Retinal pigment epithelial cell (primary cell): ENCODE data around the gene XPO4.

Source experiments
- DNase-seq: peaks from one replicate; pipeline ENCODE4 v3.0.0-alpha.2; 2010; ENCODE audit warnings: low read depth
- H3K4me3 ChIP-seq: 2 replicates; pipeline ENCODE4 v1.5.1; 2011; ENCODE audit warnings: mild to moderate bottlenecking, low read length, control low read depth, moderate library complexity
- TF ChIP-seq, protein P1 (sequence below): conservative IDR thresholded peaks from 2 replicates; pipeline ENCODE4 v1.5.1; 2011; ENCODE audit warnings: low read depth, low read length, control low read depth, inconsistent platforms

Gene XPO4

DNA sequence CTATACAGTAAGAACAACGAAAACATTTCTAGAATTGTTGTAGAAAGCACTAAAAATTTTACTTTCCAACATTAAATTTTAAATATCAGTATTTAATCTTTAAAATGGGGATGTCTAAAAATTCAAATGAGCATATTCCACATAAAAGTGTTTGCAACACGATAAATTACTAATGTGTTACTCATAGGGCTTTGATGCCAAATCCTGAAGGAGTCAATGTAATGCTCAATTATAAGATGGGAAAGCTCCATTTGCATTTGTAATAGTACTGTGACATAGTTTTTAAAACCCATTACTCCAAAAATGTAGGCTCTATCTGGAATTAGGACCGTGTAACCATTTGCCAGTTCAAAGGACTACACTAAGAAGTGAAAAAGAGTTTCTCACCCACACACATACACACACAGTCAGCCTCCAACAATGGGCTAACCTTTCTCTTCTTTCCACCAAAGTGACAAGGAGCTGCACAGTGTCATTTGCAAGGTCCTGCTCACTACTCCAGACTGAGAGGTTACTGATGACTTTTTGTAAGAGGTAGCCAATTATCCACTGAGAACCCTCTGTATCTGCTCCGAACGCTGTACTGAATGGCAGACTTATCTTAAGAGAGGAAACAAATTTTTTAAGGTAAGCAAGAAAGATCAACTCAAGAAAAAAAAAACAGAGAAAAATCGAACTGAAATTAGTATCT, 102.7 kb downstream of the XPO4 start:
- DNase-seq = no peak
- H3K4me3 ChIP-seq = no peak overlapping the region
- TF ChIP-seq, protein P1, sequence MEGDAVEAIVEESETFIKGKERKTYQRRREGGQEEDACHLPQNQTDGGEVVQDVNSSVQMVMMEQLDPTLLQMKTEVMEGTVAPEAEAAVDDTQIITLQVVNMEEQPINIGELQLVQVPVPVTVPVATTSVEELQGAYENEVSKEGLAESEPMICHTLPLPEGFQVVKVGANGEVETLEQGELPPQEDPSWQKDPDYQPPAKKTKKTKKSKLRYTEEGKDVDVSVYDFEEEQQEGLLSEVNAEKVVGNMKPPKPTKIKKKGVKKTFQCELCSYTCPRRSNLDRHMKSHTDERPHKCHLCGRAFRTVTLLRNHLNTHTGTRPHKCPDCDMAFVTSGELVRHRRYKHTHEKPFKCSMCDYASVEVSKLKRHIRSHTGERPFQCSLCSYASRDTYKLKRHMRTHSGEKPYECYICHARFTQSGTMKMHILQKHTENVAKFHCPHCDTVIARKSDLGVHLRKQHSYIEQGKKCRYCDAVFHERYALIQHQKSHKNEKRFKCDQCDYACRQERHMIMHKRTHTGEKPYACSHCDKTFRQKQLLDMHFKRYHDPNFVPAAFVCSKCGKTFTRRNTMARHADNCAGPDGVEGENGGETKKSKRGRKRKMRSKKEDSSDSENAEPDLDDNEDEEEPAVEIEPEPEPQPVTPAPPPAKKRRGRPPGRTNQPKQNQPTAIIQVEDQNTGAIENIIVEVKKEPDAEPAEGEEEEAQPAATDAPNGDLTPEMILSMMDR = no peak

DNA sequence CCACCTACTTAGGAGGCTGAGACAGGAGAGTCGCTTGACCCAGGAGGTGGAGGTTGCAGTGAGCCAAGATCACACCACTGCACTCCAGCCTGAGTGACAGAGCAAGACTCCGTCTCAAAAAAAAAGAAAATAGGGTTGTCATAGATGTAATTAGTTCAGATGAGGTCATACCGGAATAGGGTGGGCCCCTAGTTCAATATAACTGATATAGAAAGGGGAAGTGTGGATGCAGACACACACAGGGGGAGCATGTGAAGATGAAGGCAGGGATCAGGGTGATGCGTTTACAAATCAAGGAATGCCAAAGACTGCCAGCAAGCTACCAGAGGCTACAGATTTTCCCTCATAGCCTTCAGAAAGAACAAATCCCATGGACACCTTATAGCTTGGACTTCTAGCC, 104.5 kb downstream of the XPO4 start:
- TF ChIP-seq, protein P1 = no peak
- DNase-seq = no peak

DNA sequence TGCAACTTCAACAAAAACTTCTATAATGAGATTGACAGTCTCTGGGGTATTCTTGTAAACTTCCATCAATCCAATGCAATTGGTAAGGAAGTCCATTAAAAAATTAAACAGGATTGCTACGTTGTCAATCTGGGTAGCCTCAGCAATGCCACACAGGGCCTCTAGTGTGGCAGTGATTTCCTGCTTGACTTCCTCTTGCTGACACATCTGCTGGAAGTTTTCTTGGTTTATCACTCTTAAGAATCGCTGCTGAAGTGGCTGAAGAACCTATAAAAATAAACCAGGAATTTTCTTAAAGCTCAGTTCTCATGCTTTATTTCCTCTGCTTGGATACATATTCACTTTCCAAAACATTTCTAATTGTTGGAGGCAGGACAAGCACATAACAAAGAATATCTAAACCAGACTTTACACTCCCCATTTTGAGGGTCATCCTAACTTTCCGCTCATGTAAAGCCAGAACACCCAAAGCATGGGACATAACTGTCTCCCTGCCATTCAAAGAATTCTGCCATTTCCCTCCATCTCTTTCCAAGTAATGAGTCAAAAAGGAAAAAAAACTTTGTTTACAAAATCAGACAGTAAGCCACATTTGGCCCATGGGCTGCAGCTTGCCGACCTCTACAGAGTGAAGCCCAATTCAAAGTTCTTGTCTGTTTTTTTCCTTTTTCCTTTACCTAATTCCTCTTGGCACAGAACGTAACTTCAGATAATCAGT, 105.6 kb downstream of the XPO4 start:
- TF ChIP-seq, protein P1 = no peak
- no peak for DNase-seq
- no peak overlapping the region for H3K4me3 ChIP-seq

More for the DNA sequence above, 104.5 kb downstream of the XPO4 start:
- no peak overlapping the region for H3K4me3 ChIP-seq

DNA sequence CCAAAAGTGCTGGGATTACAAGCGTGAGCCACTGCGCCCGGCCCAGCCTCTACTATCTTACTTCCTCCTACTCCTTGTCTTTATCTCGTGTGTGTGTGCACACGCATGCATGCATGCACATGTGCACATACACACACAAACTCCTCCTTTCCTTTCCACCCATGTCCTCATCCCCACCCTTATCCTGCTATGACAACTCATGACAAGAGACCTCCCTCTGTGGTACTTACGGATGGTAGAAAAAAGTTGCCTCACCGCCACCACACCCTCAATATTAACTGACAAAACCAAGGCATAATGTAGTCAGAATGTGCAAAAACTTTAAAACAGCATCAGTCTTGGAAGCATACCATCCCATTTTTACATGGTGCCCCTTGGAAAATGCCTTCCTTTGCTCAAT, 112.9 kb downstream of the XPO4 start:
- TF ChIP-seq, protein P1 = no peak
- DNase-seq = no peak

DNA sequence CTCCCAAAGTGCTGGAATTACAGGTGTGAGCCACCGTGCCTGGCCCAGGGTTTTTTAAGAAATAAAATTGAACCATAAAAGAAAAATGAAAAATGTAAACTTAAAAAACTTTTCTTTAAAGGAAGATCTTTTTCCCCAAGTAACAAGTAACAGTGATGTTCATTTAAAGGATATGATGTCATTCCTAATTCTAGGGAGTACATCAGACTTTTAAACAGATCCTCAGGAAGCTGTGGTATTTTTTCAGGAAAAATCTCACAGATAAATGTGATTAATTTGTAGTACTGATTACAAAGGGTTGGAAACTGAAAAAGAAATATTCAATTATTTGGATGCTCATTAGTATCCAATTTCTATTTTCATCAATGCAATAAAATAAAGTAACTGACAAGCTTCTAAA, 114.2 kb downstream of the XPO4 start:
- TF ChIP-seq, protein P1 = no peak
- no peak for DNase-seq
- no peak overlapping the region for H3K4me3 ChIP-seq

More for the DNA sequence above, 112.9 kb downstream of the XPO4 start:
- H3K4me3 ChIP-seq = no peak overlapping the region

DNA sequence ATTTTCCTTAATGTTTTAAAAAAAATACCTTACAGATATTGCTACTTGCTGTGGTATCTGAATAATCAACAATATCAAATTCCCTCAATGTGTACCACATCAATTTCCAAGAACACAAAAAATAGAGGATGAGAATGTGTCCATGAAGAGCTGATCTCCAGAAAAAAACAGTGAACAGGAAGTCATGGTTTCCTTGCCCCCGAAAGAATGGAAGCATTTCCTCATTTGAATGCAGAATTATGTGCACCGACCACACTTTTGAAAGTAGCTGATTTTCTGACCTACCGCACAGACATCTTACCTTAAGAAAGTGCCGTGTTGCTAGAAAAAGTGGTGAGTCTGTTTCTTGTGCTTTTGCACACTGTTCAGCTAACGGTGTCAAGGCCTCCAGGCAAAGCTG, 115.4 kb downstream of the XPO4 start:
- no peak for DNase-seq
- TF ChIP-seq, protein P1 = no peak
- H3K4me3 ChIP-seq = no peak overlapping the region
